A549 (cell line): Measurements from ENCODE around the gene SLAMF1. TPM values are rescaled to one million over a fixed set of nuclear protein-coding genes. Genes with fewer than 3 reads are reported as not detected.

Experiments
- ATAC-seq, 2 experiments: fragments of 200-7000 bp in 1 of 2; fragments of >200 bp in 1 of 2; cut with Nextera tagmentation in 1 of 2; cut with Tn5 transposase in 1 of 2; 3 replicates each; pipeline versions ENCODE4 v1.8.0 to v1.9.1; 2018 to 2020; ENCODE audit warnings: mild to moderate bottlenecking in 1 of 2, moderate library complexity in 1 of 2
- CTCF ChIA-PET: fragments of 300-600 bp; sonication (Branson Sonifier 250); formaldehyde crosslinking; extraction: SDS; loops from one replicate; lab custom pipeline; 2021; ENCODE audit warnings: antibody characterized with exemption, inconsistent platforms; lab: Yijun Ruan, JAX
- POLR2A ChIA-PET: fragments of 350-600 bp; formaldehyde crosslinking; extraction: SDS; loops from one replicate; lab custom pipeline; 2021; ENCODE audit warnings: antibody characterized with exemption, inconsistent platforms; lab: Yijun Ruan, JAX
- DNase-seq, 2 experiments: peaks; one replicate each; pipeline versions ENCODE4 v3.0.0 to v3.0.0-alpha.2; 2011 to 2016; ENCODE audit warnings: low read depth in 1 of 2, low spot score in 1 of 2
- FAIRE-seq: peaks from 2 replicates; lab custom pipeline; 2011; peaks lifted over from hg19 to GRCh38; lab: Jason Lieb, UNC
- H3K27ac ChIP-seq, 2 experiments: fragments of >200 bp; sonication (Bioruptor Twin); formaldehyde crosslinking; 3 replicates each; pipeline ENCODE4 v1.5.1; 2016 to 2017
- H3K4me1 ChIP-seq: fragments of >200 bp; sonication (Bioruptor Twin); formaldehyde crosslinking; 3 replicates; pipeline ENCODE4 v1.6.1; 2016
- H3K4me2 ChIP-seq: fragments of >200 bp; sonication (Bioruptor Twin); formaldehyde crosslinking; 3 replicates; pipeline ENCODE4 v1.6.1; 2016
- H3K4me3 ChIP-seq: fragments of >200 bp; sonication (Bioruptor Twin); formaldehyde crosslinking; 3 replicates; pipeline ENCODE4 v1.5.1; 2016
- H3K9me3 ChIP-seq: fragments of >200 bp; sonication (Bioruptor Twin); formaldehyde crosslinking; 3 replicates; pipeline ENCODE4 v1.6.1; 2016
- CHD4 ChIP-seq: fragments of 200-600 bp; sonication (generic); IDR thresholded peaks from 2 replicates; pipeline ENCODE4 v1.6.1; 2016; ENCODE audit warnings: antibody characterized with exemption, mild to moderate bottlenecking, borderline replicate concordance
- EHF ChIP-seq: fragments of 250-450 bp; sonication (Bioruptor Pico); IDR thresholded peaks from 2 replicates; pipeline ENCODE4 v1.5.0; 2020; ENCODE audit warnings: mild to moderate bottlenecking
- FOXS1 ChIP-seq: fragments of 250-450 bp; sonication (Bioruptor Pico); IDR thresholded peaks from 2 replicates; pipeline ENCODE4 v1.5.0; 2020; ENCODE audit warnings: mild to moderate bottlenecking, moderate library complexity
- HOXA7 ChIP-seq: fragments of 250-450 bp; sonication (Bioruptor Pico); IDR thresholded peaks from 2 replicates; pipeline ENCODE4 v1.5.0; 2020; ENCODE audit warnings: mild to moderate bottlenecking, moderate library complexity
- HOXB13 ChIP-seq: fragments of 250-450 bp; sonication (Bioruptor Pico); IDR thresholded peaks from 2 replicates; pipeline ENCODE4 v1.5.0; 2020; ENCODE audit warnings: low read depth, mild to moderate bottlenecking, moderate library complexity
- MAZ ChIP-seq: fragments of 150-350 bp; IDR thresholded peaks from 2 replicates; pipeline ENCODE4 v1.6.1; 2014; ENCODE audit warnings: antibody characterized with exemption, low read depth, low read length, borderline replicate concordance
- NPAS2 ChIP-seq: fragments of 250-450 bp; sonication (Bioruptor Pico); IDR thresholded peaks from 2 replicates; pipeline ENCODE4 v1.8.0; 2022; ENCODE audit warnings: mild to moderate bottlenecking, moderate library complexity, borderline replicate concordance
- NR3C1 ChIP-seq: fragments of >200 bp; sonication (Bioruptor Twin); formaldehyde crosslinking; IDR thresholded peaks from 3 replicates; pipeline ENCODE4 v1.6.1; 2017
- RNF2 ChIP-seq: fragments of 200-600 bp; sonication (generic); IDR thresholded peaks from 2 replicates; pipeline ENCODE4 v1.6.1; 2016; ENCODE audit warnings: low read depth, mild to moderate bottlenecking, antibody characterized with exemption, moderate library complexity, borderline replicate concordance
- WGBS: methylation state at CpG from one replicate; pipeline ENCODE4 v1.1.6; 2017; ENCODE audit errors: missing lambda C conversion rate; 5-methylcytosine and 5-hydroxymethylcytosine counted together
- polyA plus RNA-seq, 4 experiments: library from polyadenylated mRNA; depleted of rRNA in 3 of 4; stranded (reverse); fragments of >200 nt; fragmentation: RNase III in 1 of 4; extraction: RNeasy Plus Mini Kit Qiagen cat#74134 plus additional on column Dnase treatment in 1 of 4; gene quantifications; 2 replicates in 3 of 4; 3 replicates in 1 of 4; pipeline ENCODE4 v1.2.3, GENCODE V29; 2011 to 2017
- TF ChIP-seq, protein P1 (sequence below): IDR thresholded peaks from 2 replicates; pipeline ENCODE4 v1.6.1; 2012
- TF ChIP-seq, protein P2 (sequence below): fragments of 200-600 bp; sonication (generic); IDR thresholded peaks from 2 replicates; pipeline ENCODE4 v1.6.1; 2016; ENCODE audit warnings: antibody characterized with exemption, mild to moderate bottlenecking, moderate library complexity
- TF ChIP-seq, protein P3 (sequence below): fragments of 250-450 bp; sonication (Bioruptor Pico); IDR thresholded peaks from 2 replicates; pipeline ENCODE4 v1.5.0; 2021; ENCODE audit warnings: mild to moderate bottlenecking, moderate library complexity, borderline replicate concordance
- TF ChIP-seq, protein P4 (sequence below): fragments of >200 bp; sonication (Bioruptor Twin); formaldehyde crosslinking; IDR thresholded peaks from 3 replicates; pipeline ENCODE4 v1.5.1; 2016
- TF ChIP-seq, protein P5 (sequence below): fragments of 450-650 bp; IDR thresholded peaks from 2 replicates; pipeline ENCODE4 v1.6.1; 2014; ENCODE audit warnings: antibody characterized with exemption

SLAMF1 gene
- polyA plus RNA-seq, 2 of the 4 experiments (the other 2 are of a cell fraction): not detected

DNA sequence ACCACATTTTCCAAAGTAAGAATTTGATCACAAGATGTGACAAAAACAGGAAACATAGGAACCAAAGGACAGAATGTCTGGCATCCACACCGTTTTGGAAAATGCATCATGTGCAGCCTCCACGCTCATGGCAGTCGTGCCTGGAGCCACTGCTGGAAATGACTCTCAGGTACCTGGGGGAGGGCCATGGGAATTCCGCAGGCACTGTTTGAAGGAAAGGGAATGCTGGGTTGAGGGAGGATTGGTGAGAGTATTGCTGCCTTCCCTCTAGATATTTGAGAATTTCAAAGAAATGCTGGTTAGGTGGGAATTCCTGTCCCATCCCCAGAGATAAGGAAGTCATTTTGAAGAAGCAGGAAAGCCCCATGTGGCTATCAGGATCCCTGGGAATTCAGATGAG is 10.8 kb downstream of the SLAMF1 start:
- no peak for ATAC-seq
- Histone ChIP-seq H3K4me1 (0 out of 3 replicates have a peak, but pooled peaks cover 4% of the 10 kb centered on the region), H3K4me3 (no peak overlapping the region), H3K27ac (no peak overlapping the region), H3K9me3 (no peaks in the 10 kb centered on the region), H3K4me2 (no peak overlapping the region)
- WGBS: 65% methylated on average over 4 of the region's 4 CpGs
- ChIA-PET CTCF (interaction anchor here (0.6 to 0.7 kb wide), 2 partner anchors 41 to 118 kb away, joined by 3 read pairs; no protein-coding TSS in a partner anchor), POLR2A (no interaction called here)
- FAIRE-seq: no peak
- no peak for DNase-seq
- no peak for TF ChIP-seq RNF2
- no peak for TF ChIP-seq HOXB13 (CRISPR knock-in tag)
- no peak for TF ChIP-seq CHD4
- TF ChIP-seq, protein P1, sequence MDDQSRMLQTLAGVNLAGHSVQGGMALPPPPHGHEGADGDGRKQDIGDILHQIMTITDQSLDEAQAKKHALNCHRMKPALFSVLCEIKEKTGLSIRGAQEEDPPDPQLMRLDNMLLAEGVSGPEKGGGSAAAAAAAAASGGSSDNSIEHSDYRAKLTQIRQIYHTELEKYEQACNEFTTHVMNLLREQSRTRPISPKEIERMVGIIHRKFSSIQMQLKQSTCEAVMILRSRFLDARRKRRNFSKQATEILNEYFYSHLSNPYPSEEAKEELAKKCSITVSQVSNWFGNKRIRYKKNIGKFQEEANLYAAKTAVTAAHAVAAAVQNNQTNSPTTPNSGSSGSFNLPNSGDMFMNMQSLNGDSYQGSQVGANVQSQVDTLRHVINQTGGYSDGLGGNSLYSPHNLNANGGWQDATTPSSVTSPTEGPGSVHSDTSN: no peak
- TF ChIP-seq, protein P2, sequence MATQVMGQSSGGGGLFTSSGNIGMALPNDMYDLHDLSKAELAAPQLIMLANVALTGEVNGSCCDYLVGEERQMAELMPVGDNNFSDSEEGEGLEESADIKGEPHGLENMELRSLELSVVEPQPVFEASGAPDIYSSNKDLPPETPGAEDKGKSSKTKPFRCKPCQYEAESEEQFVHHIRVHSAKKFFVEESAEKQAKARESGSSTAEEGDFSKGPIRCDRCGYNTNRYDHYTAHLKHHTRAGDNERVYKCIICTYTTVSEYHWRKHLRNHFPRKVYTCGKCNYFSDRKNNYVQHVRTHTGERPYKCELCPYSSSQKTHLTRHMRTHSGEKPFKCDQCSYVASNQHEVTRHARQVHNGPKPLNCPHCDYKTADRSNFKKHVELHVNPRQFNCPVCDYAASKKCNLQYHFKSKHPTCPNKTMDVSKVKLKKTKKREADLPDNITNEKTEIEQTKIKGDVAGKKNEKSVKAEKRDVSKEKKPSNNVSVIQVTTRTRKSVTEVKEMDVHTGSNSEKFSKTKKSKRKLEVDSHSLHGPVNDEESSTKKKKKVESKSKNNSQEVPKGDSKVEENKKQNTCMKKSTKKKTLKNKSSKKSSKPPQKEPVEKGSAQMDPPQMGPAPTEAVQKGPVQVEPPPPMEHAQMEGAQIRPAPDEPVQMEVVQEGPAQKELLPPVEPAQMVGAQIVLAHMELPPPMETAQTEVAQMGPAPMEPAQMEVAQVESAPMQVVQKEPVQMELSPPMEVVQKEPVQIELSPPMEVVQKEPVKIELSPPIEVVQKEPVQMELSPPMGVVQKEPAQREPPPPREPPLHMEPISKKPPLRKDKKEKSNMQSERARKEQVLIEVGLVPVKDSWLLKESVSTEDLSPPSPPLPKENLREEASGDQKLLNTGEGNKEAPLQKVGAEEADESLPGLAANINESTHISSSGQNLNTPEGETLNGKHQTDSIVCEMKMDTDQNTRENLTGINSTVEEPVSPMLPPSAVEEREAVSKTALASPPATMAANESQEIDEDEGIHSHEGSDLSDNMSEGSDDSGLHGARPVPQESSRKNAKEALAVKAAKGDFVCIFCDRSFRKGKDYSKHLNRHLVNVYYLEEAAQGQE: no peak
- TF ChIP-seq HOXA7 (CRISPR knock-in tag): no peak
- TF ChIP-seq, protein P3, sequence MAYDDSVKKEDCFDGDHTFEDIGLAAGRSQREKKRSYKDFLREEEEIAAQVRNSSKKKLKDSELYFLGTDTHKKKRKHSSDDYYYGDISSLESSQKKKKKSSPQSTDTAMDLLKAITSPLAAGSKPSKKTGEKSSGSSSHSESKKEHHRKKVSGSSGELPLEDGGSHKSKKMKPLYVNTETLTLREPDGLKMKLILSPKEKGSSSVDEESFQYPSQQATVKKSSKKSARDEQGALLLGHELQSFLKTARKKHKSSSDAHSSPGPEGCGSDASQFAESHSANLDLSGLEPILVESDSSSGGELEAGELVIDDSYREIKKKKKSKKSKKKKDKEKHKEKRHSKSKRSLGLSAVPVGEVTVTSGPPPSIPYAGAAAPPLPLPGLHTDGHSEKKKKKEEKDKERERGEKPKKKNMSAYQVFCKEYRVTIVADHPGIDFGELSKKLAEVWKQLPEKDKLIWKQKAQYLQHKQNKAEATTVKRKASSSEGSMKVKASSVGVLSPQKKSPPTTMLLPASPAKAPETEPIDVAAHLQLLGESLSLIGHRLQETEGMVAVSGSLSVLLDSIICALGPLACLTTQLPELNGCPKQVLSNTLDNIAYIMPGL (CRISPR knock-in tag): no peak
- TF ChIP-seq NPAS2: no peak
- TF ChIP-seq, protein P4, sequence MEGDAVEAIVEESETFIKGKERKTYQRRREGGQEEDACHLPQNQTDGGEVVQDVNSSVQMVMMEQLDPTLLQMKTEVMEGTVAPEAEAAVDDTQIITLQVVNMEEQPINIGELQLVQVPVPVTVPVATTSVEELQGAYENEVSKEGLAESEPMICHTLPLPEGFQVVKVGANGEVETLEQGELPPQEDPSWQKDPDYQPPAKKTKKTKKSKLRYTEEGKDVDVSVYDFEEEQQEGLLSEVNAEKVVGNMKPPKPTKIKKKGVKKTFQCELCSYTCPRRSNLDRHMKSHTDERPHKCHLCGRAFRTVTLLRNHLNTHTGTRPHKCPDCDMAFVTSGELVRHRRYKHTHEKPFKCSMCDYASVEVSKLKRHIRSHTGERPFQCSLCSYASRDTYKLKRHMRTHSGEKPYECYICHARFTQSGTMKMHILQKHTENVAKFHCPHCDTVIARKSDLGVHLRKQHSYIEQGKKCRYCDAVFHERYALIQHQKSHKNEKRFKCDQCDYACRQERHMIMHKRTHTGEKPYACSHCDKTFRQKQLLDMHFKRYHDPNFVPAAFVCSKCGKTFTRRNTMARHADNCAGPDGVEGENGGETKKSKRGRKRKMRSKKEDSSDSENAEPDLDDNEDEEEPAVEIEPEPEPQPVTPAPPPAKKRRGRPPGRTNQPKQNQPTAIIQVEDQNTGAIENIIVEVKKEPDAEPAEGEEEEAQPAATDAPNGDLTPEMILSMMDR: no peak
- TF ChIP-seq, protein P5, sequence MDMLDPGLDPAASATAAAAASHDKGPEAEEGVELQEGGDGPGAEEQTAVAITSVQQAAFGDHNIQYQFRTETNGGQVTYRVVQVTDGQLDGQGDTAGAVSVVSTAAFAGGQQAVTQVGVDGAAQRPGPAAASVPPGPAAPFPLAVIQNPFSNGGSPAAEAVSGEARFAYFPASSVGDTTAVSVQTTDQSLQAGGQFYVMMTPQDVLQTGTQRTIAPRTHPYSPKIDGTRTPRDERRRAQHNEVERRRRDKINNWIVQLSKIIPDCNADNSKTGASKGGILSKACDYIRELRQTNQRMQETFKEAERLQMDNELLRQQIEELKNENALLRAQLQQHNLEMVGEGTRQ: no peak
- no peak for TF ChIP-seq NR3C1
- no peak for TF ChIP-seq FOXS1 (CRISPR knock-in tag)
- TF ChIP-seq EHF: no peak

DNA sequence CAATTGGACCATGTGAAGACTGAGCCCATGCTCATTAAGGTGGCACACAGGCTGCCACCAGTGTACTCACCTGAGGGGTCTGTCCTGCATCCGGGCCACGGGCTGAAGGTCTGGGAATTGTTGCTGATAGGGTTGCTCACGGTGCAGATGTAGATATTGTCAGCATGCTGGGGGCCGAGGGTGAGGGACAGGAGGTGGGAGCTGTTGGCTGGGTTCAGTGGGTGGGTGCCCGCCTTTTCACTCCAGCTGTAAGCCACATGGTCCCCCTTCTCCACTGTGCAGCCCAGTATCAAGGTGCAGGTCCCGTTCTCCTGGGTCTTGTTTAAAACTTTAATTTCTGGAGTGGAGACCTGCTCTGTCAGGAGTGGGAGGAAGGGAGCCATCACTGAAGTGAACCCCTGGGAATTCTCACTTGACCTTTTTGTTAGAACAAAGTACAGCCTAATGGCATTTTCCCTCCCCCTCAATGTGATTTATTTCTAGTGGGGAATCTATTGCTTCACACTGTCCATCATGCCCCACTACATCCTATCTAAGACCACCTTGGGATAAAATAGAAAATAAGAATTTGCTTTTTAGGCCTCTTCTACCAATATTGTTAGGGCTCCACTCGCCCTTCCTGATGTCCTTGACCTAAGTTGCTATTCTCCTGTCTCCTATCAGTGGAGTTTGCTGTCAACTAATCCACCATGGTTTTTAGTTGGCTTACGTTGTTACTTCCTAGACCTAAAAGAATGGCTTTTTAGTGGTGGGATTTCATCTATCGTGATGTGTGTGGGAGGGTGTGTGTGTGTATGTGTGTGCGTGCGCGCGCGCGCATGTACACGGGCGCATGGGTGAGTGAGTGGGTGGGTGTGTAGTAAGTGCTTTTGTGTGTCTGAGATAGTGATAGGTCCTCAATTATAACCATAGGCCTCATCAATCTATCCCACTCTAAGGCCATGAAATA is 12.0 kb downstream of the SLAMF1 start:
- Histone ChIP-seq H3K9me3 (no peaks in the 10 kb centered on the region), H3K27ac (no peak overlapping the region), H3K4me1 (0 out of 3 replicates have a peak, but pooled peaks cover 4% of the 10 kb centered on the region), H3K4me3 (no peak overlapping the region), H3K4me2 (no peak overlapping the region)
- CTCF ChIA-PET: interaction anchor here (0.7 to 1.2 kb wide), 2 partner anchors 41 to 120 kb away, joined by 3 read pairs; no protein-coding TSS in a partner anchor
- DNase-seq (no peak), FAIRE-seq (no peak), ATAC-seq (no peak)
- TF ChIP-seq MAZ: no peak
- POLR2A ChIA-PET: no interaction called here
- 74% methylated on average over 17 of the region's 17 CpGs for WGBS
